Measurements from ENCODE around the gene ISM1.

The ISM1 gene

DNA sequence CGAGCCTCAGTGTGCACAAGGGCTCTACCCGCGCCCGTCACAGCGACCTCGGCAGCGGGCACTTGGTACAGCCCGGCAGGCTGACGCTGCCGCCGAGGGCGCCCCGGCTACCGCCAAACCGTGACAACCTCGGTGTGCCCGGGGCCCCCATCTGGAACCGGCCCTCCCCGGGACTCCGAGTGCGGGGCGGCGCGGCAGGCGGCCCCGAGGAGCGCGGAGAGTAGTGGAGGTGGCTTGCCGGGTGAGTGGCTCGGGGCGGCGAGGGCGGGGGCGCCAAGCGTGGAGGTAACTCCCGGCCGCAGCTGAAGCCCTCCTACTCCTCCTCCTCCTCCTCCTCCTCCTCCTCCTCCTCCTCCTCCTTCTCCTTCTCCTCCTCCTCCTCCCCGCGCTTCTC, at the start of gene ISM1:
Gene ISM1, plus strand, starts transcription at position 371 of the 394 bp plus-strand sequence. CDS start 503 bp downstream, outside the sequence.
- peak; percentile 38 for DNase-seq (ENCODE audit: low spot score)

DNA sequence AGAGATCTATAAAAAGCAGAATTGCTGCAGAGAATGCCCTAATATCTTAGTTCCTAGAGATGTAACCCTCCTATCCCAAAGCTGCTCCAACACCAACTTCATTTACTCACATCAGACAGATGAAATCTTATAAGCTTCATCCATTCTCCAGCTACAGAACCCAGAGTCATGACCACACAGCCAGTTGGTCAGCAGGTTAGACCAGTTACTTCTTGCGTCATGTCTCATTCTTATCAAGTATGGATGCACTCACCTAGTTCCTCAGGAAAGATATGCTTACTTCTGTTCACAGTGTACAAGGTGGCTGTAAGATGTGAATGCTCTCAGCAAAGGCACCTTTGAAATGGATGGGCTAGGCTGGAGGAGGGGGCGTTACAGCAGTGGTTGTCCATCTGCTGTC, 47.9 kb upstream of the ISM1 start:
- no peak for DNase-seq (ENCODE audit: low spot score)

DNA sequence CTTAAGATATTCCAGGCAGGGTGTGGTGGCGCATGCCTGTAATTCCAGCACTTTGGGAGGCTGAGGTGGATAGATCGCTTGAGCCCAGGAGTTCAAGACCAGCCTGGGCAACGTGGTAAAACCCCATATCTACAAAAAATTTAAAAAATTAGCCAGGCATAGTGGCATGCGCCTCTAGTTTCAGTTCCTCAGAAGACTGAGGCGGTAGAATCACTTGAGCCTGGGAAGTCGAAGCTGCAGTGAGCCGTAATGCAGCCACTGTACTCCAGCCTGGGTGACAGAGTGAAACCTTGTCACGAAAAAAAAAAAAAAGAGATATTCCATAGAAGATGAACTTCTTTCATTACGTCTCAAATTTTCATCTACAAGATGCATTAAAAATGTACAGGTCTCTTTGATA, 46.7 kb upstream of the ISM1 start:
- DNase-seq (ENCODE audit: low spot score), result no peak

DNA sequence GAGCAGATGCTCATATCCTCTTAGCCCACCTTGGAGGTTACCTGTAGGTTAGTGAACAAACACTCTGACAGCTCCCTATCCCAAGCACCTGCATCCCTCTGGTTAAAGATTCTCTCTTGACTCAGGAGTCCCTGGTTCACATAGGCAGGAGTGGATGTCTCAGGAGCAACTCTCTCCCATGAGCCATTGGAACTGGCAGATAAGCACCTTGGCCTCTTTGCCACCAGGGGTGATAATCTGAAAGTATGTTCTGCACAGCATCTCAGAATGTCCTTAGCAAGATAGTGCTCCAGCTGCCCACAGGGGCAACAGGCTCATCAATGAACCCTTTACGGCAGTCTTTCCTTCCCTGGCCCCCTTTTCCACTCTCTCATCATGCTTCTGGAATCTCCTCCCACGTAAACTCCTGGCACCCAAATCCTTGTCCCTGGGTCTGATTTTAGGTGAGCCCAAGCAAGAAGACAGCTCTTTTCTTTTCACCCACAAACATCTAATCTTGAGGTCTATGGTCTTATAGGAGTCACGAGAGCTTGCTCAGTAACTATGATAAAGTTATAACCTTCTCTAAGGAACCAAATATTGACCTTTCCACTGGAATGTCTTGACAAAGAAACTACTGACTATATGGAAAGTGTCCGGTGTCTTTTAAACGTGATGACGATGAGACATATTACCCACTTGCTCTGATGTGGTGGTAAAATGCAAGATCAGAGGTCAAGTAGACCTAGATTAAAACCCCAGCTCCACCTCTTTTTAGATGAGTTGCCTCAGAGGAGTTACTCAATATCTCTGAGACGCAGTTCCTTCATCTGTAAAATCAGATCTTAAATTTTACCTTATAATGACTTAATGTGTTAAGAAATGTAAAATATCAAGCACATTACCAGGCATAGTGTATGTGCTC, 39.8 kb upstream of the ISM1 start:
- no peak for DNase-seq (ENCODE audit: low spot score)

DNA sequence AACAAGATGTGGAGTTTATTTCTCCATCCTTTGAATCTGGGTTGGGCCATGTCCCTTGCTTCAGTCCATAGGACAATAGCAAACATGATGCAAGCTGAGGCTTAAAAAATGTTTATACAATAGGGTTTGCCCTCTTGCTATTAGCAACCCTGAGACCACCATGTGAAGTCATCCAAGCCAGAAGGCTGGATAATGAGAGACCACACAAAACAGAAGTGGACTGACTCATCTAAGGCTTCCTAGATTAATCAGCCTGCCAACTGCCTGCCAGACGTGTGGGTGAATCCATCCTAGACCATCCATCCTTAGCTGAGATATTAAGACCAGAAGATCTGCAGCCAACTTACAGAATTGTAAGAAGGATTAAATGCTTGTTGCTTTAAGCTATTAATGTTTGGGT, 38.1 kb upstream of the ISM1 start:
- no peak for DNase-seq (ENCODE audit: low spot score)

DNA sequence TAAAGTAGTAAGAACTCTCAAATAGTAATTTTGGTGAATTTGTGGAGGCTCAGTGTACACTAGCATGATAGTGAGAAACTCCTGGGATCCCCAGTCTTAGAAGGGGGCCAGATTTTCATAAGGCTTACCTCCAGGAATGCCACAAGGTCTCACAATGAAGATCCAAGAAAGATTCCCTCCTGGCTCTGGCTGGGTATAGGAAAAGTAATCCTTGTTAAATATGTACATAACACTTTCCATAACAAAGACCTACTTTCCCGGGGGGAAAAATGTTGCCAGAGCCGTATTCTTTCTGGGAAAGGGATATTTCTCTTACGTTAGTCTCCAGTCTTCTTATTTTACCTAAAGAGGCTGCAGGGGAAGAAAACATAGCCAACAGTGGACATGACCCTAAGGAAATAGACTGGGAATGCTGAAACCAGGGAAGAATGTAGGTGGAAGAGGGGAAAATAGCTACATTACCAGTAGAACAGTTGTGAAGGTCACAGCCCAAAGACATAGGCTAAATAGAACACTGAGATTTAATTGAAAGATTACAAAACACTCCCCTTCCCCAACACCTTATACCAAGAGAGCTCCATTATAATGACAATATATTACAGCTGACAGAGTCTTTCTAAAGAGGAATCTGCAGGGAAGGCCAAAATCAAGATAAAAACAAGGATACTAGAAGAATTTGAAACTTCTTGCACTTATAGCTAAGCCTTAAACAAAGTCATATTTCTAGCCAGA, 34.9 kb upstream of the ISM1 start:
- DNase-seq (ENCODE audit: low spot score), result no peak

DNA sequence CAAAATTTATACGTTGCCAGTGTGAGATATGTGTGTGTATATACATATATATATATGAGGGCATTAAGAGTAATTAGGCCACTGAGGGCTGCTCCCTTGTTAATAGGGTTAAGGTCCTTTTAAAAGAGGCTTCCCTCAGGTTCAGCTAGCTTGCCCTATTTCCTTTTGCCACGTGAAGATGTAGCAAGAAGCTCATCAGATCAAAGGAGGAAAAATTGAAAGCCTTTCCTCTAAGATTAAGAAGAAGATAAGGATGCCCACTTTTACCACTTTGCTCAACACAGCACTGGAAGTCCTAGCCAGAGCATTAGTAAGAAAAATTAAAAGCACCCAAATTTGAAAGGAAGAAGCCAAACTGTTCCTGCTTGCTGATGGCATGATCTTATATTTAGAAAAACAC, 33.2 kb upstream of the ISM1 start:
- no peak for DNase-seq (ENCODE audit: low spot score)

DNA sequence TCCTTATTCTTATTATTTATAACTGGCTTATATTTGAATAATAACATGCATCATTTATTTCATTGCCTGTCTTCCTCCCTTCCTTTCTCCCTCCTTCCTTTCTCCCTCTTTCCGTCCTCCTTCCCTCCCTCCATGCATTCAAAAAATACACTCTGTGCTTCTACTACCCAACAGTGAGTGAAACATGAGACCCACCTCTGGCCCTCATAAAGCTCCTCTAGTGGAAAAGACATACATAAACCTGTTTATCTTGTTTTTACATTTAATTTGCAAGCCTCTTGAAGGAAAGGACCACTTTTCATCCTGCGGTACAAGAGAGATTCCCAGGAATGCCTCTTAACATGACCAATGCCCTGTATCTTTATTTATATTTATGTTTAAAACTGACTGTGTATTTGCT, 21.8 kb upstream of the ISM1 start:
- peak; percentile 38 for DNase-seq (ENCODE audit: low spot score)

DNA sequence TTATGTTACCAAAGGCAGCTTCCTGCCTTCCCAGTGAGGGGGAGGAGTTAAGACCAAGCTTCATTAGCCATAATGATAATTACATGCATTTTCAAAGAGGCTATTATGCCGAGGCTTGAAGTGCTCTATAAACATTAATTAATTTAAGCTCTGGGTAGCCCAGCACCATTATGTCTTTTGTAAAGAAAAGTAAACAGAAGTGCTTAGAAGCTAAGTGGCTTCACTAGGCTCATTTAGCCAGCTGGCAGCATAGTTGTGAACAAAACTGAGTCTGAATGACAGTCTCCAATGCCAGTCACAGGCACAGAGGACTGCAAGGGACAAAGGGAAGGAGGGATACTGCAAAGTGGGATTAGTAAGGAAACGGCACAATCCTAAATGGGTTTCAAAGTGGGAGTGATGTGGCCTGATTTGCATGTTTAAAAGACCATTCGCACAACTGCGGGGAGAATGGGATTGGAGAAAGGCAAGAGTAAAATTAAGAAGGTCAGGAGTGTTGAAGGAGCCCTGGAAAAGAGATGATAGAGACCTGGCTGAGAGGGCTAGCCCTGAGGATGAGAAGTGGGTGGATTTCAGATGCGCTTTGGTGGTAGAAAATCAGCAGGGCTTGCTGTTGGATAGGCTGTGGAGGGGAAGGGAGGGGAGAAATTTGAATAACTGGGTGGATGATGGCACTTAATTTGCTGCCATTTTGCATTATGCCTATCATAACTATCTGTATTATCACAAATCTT, 20.1 kb upstream of the ISM1 start:
- DNase-seq (ENCODE audit: low spot score), result peak; percentile 32

DNA sequence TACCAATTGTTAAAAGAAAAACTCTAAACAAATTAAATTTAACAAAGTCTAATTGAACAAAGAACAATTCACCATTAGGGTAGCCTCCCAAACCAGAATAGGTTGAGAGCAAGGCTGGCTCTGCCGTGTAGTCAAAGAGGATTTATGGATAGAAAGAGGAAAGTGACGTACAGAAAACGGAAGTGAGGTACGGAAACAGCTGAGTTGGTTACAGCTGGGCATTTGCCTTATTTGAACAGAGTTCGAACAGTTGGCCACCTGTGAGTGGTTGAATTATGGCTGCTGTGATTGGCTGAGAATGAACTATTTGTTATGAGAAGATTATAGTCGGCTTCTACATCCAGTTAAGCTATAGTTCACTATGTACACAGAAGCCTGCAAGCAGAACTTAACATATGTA, 18.5 kb upstream of the ISM1 start:
- no peak for DNase-seq (ENCODE audit: low spot score)

DNA sequence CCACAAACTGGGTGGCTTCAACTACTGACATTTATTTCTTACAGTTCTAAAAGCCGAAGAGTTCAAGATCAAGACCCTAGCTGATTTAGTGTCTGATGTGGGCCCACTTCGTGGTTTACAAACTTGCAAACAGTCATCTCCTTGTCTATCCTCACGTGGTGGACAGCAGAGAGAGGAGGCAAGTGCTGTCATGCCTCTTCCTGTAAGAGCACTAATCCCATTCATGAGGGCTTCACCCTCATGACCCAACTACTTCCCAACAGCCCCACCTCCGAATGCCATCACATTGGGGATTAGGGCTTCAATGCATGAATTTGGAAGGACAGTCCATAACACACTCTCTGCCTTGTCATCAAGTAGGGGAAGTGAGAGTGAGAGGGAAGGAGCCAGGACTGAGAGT, 15.6 kb upstream of the ISM1 start:
- no peak for DNase-seq (ENCODE audit: low spot score)

DNA sequence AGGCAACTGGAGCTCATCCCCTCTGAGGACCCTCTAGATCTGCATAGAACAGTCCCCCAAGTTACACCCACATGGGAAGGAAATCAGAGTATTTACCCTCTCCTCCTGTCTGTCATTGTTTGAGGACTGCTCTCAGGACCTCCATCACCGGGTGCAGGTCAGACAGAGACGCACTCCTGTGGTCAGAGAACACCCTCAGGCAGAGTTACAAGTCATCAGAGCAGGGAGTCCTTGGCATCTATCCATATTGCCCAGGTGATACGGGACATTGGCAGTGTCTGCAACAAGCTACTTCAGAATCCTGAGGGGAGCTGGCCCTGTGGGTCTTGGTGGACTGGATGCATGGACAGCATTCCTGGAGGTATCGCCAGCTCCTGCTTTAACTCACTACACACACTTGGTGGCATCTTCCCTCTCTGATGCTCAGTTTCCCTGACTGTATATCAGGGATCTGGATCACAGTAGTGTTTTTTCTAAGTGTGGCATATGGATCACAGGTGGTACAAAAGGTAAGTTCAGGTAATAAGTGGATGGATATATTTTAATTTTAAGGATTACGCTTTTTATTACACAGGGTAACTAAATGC, 15.1 kb upstream of the ISM1 start:
- DNase-seq (ENCODE audit: low spot score), result no peak

DNA sequence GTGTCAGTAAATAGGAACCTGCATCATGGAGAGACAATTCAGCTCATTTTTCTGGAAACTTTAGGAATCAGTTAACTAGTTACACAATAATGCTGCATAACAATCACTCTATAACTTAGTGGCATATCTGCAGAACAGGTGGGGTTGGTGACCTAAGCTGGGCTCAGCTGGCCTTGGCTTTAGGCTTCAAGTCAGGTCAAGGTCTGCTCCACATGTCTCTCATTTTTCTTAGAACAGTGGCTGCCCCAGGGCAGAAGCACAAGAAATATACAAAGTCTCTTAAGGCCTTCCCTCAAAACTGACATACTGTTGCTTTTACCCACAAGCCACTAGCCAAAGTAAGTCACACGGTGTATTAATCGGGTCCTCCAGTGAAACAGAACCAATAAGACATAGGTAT, 14.1 kb upstream of the ISM1 start:
- no peak for DNase-seq (ENCODE audit: low spot score)

DNA sequence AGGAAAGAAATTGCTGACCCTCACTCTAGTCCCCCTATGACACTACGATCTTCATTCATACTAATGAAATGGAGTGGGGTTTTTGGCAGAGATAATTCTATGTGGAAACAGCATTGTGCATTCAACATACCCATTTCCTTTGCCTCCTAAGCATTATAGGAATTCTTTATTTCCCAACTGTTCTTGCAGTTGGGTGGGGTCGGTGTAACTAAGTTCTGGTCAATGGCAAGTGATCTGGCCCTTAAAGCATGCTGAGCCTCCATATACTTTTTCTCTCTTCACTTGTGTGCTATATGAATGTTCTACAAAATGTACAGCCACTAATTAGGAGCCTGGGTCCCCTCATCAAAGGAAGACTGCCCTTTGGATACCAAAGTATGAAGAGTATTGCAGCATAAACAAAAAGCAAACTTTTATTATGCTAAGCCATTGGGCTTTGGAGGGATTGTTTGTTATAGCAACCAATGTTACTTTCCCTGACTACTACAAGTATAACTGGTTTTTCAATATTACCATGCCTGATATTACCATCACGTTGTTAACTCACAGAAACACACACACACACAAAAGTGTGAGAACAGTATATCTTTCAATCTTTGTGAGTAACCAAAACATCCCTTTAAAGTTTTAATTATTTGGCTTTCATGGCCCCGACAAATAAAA, 9.0 kb upstream of the ISM1 start:
- no peak for DNase-seq (ENCODE audit: low spot score)

DNA sequence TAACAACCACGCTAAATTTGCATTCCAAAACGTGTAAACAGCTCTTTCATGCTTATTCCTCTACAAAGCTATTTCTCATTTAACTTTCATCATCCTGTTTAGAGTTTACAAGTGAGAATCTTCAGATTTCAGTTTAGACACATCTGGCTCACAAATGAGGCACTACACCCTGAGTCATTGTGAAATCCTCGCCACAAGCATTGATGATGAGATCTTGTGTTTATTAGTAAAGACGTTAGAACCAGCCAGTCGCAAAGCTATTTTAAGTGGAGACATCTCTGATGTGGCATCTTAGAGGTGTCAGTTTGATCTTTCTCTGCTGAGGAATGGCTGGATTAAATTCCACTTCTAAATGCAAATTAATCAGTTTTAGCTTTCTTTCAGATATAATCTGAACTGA, 8.3 kb upstream of the ISM1 start:
- no peak for DNase-seq (ENCODE audit: low spot score)

DNA sequence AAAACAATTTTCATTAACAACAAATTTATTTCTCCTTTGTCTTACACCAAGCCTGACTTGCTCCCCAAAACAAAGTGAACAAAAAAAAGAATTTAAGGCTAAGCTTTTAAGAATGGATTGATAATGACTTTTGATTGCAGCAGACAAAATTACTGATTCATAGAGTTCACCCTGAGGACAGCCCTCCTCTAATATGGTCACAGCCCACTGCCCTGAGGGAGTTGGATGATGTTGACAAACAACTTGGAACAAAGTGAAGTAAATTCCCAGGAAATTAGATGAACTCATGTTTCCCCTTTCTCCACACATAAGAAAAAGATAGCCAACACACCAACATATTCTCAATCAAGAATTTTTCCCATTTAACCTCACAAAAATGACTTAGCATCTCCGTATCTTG, 7.7 kb upstream of the ISM1 start:
- no peak for DNase-seq (ENCODE audit: low spot score)

DNA sequence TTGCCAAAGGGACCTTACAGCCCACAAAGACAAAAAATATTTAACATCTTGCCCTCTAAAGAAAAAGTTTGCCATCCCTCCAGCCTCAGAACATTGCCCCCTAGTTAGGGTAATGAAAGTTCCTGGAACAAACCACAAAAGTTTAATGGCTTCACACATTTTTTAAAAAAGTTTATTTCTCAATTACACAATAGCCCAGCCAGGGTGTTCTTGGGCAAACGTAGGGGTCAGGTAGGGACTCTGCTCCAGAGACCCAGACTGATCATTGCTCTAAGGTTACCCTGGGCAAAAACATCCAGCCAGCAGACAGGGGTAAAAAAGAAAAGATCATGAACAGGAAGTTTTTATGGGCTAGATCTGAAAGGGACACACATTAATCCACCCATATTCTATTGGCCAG, 4.5 kb upstream of the ISM1 start:
- no peak for DNase-seq (ENCODE audit: low spot score)

DNA sequence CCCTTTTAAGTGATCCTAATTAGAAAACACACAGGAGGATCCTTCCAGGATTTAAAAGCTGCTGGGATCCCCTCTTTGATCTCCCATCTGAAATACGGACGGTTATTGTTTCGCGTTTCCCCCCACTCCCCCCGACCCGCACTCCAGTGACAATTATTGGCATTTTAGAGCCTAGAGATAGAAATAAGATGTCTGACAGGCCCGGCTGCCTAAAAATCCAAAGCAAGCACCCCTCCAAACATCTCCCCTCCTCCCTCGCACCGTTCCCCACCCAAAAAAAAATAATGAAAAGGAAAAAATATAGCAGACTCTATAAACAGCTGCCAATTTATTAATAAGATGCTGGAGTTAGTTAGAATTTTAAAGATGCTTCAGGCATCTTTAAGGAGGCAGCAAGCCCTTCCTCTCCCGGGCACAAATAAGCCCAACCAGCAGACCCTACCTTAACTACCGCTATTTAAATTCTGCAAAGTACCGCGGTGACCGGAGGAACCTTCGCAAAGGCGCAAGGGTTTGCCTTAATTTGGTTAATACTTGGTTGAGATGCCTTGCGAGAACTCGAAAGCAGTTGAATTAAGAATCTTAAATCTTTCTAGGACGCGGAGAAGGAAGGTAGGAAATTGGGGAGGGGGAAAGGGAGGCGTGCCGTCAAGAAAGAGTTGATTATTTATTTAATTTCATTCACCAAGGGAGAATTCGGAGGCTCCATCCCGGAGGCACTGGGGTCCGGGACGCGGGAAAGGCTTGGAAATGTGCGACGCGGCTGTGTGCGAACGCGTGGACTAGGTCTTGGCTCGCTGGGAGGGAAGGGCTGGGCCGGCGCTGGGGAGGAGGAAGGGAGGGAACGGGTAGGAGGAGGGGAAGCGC, 1.5 kb upstream of the ISM1 start:
- DNase-seq (ENCODE audit: low spot score), result no peak

DNA sequence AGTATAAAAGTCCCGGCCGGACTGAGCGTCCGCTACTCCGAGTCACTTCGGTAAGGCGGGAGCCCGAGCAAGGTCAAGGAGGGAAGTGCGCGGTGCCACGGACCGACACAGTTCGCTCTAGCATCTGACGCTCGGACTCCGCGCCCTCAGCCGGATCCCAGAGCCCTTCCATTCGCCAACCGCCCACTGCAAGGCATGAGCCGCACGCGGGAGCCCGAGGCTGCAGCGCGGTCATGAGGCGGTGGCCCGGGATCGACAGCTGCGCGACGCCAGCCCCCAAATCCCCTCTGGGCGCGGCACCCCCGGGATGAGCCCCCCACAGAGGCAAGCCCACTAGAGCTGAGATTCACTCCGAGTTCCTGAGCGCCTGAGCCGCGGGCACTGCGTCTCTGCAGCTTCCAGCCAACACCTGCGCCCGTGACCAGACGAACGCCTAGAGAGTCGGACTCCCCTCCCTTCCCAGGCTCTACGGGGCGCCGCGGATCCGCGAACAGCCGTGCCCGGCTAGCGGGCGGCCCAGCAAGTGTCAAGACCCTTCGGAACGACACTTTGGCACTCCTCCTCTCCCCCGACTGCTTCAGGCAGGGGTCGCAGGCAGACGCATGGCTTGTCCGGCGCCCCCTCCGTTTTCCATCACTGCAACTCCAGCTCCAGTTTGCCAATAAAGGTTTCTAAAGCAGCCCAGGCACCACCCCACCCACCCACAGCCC, 725 bp upstream of the ISM1 start:
- peak; percentile 65 for DNase-seq (ENCODE audit: low spot score)

DNA sequence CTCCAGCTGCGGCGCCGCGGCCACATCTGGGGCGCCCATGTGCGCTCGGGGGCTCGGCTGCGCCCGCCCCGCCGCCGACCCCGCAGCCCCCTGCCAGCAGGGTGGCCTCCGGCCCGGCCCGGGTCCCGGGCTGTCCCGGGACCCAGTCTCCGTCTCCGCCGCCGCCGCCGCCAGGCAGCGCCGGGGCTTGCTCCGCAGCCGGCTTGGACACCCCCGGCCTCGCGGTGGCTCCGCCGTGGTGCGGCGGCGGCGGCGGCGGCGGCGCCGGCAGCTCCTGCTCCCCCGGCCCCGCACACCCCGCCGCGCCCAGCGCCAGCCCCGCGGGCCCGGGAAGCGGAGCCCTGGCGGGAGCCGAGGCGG, 219 bp downstream of the ISM1 start:
- DNase-seq (ENCODE audit: low spot score), result no peak

Measured in iPS-NIHi11 (cell line).